Effector CD4-positive, alpha-beta T cell (primary cell): ENCODE measurements around the gene ASPG. TPM values are rescaled to one million over a fixed set of nuclear protein-coding genes. Genes with fewer than 3 reads are reported as not detected.

Experiments
- DNase-seq: peaks from one replicate; pipeline ENCODE4 v3.0.0-alpha.2; 2020
- total RNA-seq: gene quantifications from one replicate; lab custom pipeline; 2026; lab: John Stamatoyannopoulos, UW

The ASPG gene
- not detected for total RNA-seq

- DNase-seq: no peak
Observed at GRCh38 chr14:104085032-104085888, at the start of gene ASPG. ASPG (plus strand) TSS chr14:104085700; CDS start chr14:104085771, 71 bp downstream.

GRCh38 chr14:104036212-104036611, 49.3 kb upstream of the ASPG start:
- no peak for DNase-seq

GRCh38 chr14:104037074-104037473, 48.4 kb upstream of the ASPG start:
- DNase-seq: no peak

- no peak for DNase-seq
Observed at GRCh38 chr14:104037903-104038302, 47.6 kb upstream of the ASPG start.

GRCh38 chr14:104039214-104039613, 46.3 kb upstream of the ASPG start:
- no peak for DNase-seq

- no peak for DNase-seq
Observed at GRCh38 chr14:104040539-104040938, 45.0 kb upstream of the ASPG start.

- DNase-seq: no peak
Observed at GRCh38 chr14:104041430-104042104, 43.9 kb upstream of the ASPG start.

- DNase-seq: no peak
Observed at GRCh38 chr14:104044016-104044415, 41.5 kb upstream of the ASPG start.

- DNase-seq: no peak
Observed at GRCh38 chr14:104047761-104048160, 37.7 kb upstream of the ASPG start.

- DNase-seq: no peak
Observed at GRCh38 chr14:104048758-104049507, 36.6 kb upstream of the ASPG start.

- DNase-seq: no peak
Observed at GRCh38 chr14:104049576-104050240, 35.8 kb upstream of the ASPG start.

GRCh38 chr14:104051092-104051813, 34.2 kb upstream of the ASPG start:
- DNase-seq: no peak

GRCh38 chr14:104054222-104054905, 31.1 kb upstream of the ASPG start:
- no peak for DNase-seq

GRCh38 chr14:104062281-104062680, 23.2 kb upstream of the ASPG start:
- no peak for DNase-seq

- no peak for DNase-seq
Observed at GRCh38 chr14:104064003-104064402, 21.5 kb upstream of the ASPG start.

- DNase-seq: no peak
Observed at GRCh38 chr14:104066279-104066678, 19.2 kb upstream of the ASPG start.

GRCh38 chr14:104066719-104067295, 18.7 kb upstream of the ASPG start:
- no peak for DNase-seq

- DNase-seq: no peak
Observed at GRCh38 chr14:104069541-104069940, 16.0 kb upstream of the ASPG start.

GRCh38 chr14:104072586-104072985, 12.9 kb upstream of the ASPG start:
- DNase-seq: no peak

GRCh38 chr14:104073764-104074163, 11.7 kb upstream of the ASPG start:
- no peak for DNase-seq

- no peak for DNase-seq
Observed at GRCh38 chr14:104075530-104076151, 9.9 kb upstream of the ASPG start.
